HEK293 (cell line): Measurements from ENCODE around the gene STK11.

ENCODE experiments used
- HOXA7 ChIP-seq: sonication (generic); formaldehyde crosslinking; IDR thresholded peaks from 2 replicates; pipeline ENCODE4 v1.8.1; 2022; ENCODE audit warnings: missing genetic modification reagents, borderline replicate concordance
- KLF10 ChIP-seq: fragments of 450-650 bp; IDR thresholded peaks from 2 replicates; pipeline ENCODE4 v1.5.1; 2018; ENCODE audit warnings: missing biosample characterization, mild to moderate bottlenecking, missing genetic modification characterization
- MYNN ChIP-seq: fragments of 450-650 bp; formaldehyde crosslinking; IDR thresholded peaks from 2 replicates; pipeline ENCODE4 v1.5.1; 2016; ENCODE audit warnings: missing biosample characterization, missing genetic modification characterization, borderline replicate concordance
- REST ChIP-seq: fragments of 450-650 bp; formaldehyde crosslinking; IDR thresholded peaks from 2 replicates; pipeline ENCODE4 v1.5.1; 2016; ENCODE audit warnings: missing biosample characterization, missing genetic modification characterization
- ZBTB11 ChIP-seq: fragments of 450-650 bp; formaldehyde crosslinking; conservative IDR thresholded peaks from 2 replicates; pipeline ENCODE4 v1.5.1; 2016; ENCODE audit warnings: low read depth, missing biosample characterization, missing genetic modification characterization
- ZNF169 ChIP-seq: fragments of 450-650 bp; formaldehyde crosslinking; IDR thresholded peaks from 2 replicates; pipeline ENCODE4 v1.5.1; 2016; ENCODE audit warnings: missing biosample characterization, missing genetic modification characterization
- ZNF223 ChIP-seq: fragments of 450-650 bp; formaldehyde crosslinking; IDR thresholded peaks from 2 replicates; pipeline ENCODE4 v1.5.1; 2016; ENCODE audit warnings: missing biosample characterization, missing genetic modification characterization
- ZNF26 ChIP-seq: fragments of 450-650 bp; formaldehyde crosslinking; IDR thresholded peaks from 2 replicates; pipeline ENCODE4 v1.5.1; 2016; ENCODE audit warnings: missing biosample characterization, missing genetic modification characterization
- ZNF302 ChIP-seq: fragments of 450-650 bp; formaldehyde crosslinking; IDR thresholded peaks from 2 replicates; pipeline ENCODE4 v1.5.1; 2016; ENCODE audit warnings: missing biosample characterization, missing genetic modification characterization, low read depth
- ZNF335 ChIP-seq: fragments of 450-650 bp; formaldehyde crosslinking; conservative IDR thresholded peaks from 2 replicates; pipeline ENCODE4 v1.5.1; 2016; ENCODE audit warnings: missing biosample characterization, missing genetic modification characterization
- ZNF354C ChIP-seq: fragments of 450-650 bp; formaldehyde crosslinking; IDR thresholded peaks from 2 replicates; pipeline ENCODE4 v1.5.1; 2016; ENCODE audit warnings: missing biosample characterization, missing genetic modification characterization, low read depth, borderline replicate concordance
- ZNF37A ChIP-seq: fragments of 450-650 bp; IDR thresholded peaks from 2 replicates; pipeline ENCODE4 v1.5.1; 2018; ENCODE audit warnings: missing biosample characterization, missing genetic modification characterization
- ZNF426 ChIP-seq: fragments of 450-650 bp; formaldehyde crosslinking; IDR thresholded peaks from 2 replicates; pipeline ENCODE4 v1.5.1; 2017; ENCODE audit warnings: missing biosample characterization, missing genetic modification characterization, mild to moderate bottlenecking, inconsistent platforms, moderate library complexity
- ZNF521 ChIP-seq: fragments of 450-650 bp; formaldehyde crosslinking; IDR thresholded peaks from 2 replicates; pipeline ENCODE4 v1.5.1; 2017; ENCODE audit warnings: missing biosample characterization, mild to moderate bottlenecking, missing genetic modification characterization
- ZNF580 ChIP-seq: fragments of 450-650 bp; formaldehyde crosslinking; IDR thresholded peaks from 2 replicates; pipeline ENCODE4 v1.5.1; 2016; ENCODE audit warnings: missing biosample characterization, missing genetic modification characterization
- ZNF768 ChIP-seq: fragments of 450-650 bp; formaldehyde crosslinking; IDR thresholded peaks from 2 replicates; pipeline ENCODE4 v1.5.1; 2018; ENCODE audit warnings: missing biosample characterization, mild to moderate bottlenecking, missing genetic modification characterization
- ZNF777 ChIP-seq: fragments of 450-650 bp; formaldehyde crosslinking; IDR thresholded peaks from 2 replicates; pipeline ENCODE4 v1.5.1; 2017; ENCODE audit warnings: missing biosample characterization, missing genetic modification characterization, borderline replicate concordance
- ZNF792 ChIP-seq: fragments of 450-650 bp; formaldehyde crosslinking; IDR thresholded peaks from 2 replicates; pipeline ENCODE4 v1.5.1; 2016; ENCODE audit warnings: missing biosample characterization, missing genetic modification characterization
- TF ChIP-seq, protein P1 (sequence below): fragments of 450-650 bp; formaldehyde crosslinking; IDR thresholded peaks from 2 replicates; pipeline ENCODE4 v1.5.1; 2016; ENCODE audit warnings: missing biosample characterization, missing genetic modification characterization
- TF ChIP-seq, protein P2 (sequence below): IDR thresholded peaks from 2 replicates; pipeline ENCODE4 v1.6.1; 2011; ENCODE audit warnings: mild to moderate bottlenecking, low read depth, low read length, borderline replicate concordance
- TF ChIP-seq, protein P3 (sequence below): fragments of 450-650 bp; formaldehyde crosslinking; IDR thresholded peaks from 2 replicates; pipeline ENCODE4 v1.5.1; 2016; ENCODE audit warnings: missing biosample characterization, missing genetic modification characterization
- TF ChIP-seq, protein P4 (sequence below): fragments of 450-650 bp; formaldehyde crosslinking; IDR thresholded peaks from 2 replicates; pipeline ENCODE4 v1.5.1; 2016; ENCODE audit warnings: missing biosample characterization, missing genetic modification characterization, low read depth

The STK11 gene

DNA sequence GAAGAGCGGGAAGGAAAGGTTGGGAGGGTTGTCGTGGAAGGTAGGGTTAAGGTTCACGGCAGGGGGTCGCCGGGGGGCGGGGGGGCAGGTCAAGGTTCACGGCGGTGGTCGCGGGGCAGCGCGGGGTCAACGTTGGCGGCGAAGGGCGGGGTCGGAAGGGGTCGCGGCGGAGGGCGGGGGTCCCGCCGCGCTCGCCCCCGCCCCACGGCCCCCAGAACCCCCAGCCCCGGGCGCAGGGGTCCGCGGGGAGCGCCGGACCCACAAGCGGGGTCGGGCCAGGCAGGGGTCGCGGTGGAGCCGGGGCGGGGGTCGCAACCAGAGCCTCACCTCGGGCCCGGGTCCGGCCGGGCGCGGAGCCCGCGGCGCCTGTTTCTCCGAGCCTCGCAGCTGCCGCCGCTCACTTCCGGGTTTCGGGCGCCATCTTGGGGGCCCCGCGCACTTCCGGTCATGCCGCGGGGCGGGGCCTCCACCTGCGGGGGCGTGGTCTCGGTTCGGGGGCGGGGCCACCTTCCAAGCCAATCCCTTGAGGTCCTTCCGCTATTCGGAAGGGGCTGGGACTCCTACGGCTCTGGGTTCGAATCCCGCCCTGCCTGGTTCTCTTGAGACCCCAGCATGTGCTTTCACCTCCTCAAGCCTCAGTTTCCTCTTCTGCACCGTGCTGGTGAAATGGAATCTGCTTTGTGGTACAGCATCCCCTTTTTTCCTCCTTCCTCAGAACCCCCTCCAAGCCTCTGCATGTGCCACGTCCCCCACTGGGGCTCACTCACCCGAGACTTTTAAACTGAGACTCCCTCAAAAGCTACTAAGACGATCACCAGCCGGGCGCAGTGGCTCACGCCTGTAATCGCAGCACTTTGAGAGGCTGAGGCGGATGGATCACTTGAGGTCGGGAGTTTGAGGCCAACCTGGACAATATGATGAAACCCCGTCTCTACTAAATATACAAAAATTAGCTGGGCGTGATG, 31.5 kb upstream of the STK11 start, which contains the start of gene SBNO2 (continued):
- TF ChIP-seq ZNF26 (no peak), ZNF302 (no peak), ZNF521 (tag by site-specific recombination) (no peak), HOXA7 (CRISPR knock-in tag) (no peak), ZNF792 (tag by site-specific recombination) (no peak), ZNF426 (tag by site-specific recombination) (no peak), ZNF777 (tag by site-specific recombination) (no peak), MYNN (tag by site-specific recombination) (no peak), ZBTB11 (peak; percentile 56), ZNF37A (no peak), ZNF768 (tag by site-specific recombination) (no peak), ZNF354C (tag by site-specific recombination) (no peak), ZNF335 (tag by site-specific recombination) (peak; percentile 16), REST (tag by site-specific recombination) (no peak), ZNF580 (tag by site-specific recombination) (peak; percentile 73), KLF10 (tag by site-specific recombination) (peak; percentile 63), ZNF223 (no peak), ZNF169 (tag by site-specific recombination) (no peak)
- TF ChIP-seq, protein P1, sequence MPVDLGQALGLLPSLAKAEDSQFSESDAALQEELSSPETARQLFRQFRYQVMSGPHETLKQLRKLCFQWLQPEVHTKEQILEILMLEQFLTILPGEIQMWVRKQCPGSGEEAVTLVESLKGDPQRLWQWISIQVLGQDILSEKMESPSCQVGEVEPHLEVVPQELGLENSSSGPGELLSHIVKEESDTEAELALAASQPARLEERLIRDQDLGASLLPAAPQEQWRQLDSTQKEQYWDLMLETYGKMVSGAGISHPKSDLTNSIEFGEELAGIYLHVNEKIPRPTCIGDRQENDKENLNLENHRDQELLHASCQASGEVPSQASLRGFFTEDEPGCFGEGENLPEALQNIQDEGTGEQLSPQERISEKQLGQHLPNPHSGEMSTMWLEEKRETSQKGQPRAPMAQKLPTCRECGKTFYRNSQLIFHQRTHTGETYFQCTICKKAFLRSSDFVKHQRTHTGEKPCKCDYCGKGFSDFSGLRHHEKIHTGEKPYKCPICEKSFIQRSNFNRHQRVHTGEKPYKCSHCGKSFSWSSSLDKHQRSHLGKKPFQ (tag by site-specific recombination): no peak
- TF ChIP-seq, protein P2, sequence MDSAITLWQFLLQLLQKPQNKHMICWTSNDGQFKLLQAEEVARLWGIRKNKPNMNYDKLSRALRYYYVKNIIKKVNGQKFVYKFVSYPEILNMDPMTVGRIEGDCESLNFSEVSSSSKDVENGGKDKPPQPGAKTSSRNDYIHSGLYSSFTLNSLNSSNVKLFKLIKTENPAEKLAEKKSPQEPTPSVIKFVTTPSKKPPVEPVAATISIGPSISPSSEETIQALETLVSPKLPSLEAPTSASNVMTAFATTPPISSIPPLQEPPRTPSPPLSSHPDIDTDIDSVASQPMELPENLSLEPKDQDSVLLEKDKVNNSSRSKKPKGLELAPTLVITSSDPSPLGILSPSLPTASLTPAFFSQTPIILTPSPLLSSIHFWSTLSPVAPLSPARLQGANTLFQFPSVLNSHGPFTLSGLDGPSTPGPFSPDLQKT: no peak
- TF ChIP-seq, protein P3, sequence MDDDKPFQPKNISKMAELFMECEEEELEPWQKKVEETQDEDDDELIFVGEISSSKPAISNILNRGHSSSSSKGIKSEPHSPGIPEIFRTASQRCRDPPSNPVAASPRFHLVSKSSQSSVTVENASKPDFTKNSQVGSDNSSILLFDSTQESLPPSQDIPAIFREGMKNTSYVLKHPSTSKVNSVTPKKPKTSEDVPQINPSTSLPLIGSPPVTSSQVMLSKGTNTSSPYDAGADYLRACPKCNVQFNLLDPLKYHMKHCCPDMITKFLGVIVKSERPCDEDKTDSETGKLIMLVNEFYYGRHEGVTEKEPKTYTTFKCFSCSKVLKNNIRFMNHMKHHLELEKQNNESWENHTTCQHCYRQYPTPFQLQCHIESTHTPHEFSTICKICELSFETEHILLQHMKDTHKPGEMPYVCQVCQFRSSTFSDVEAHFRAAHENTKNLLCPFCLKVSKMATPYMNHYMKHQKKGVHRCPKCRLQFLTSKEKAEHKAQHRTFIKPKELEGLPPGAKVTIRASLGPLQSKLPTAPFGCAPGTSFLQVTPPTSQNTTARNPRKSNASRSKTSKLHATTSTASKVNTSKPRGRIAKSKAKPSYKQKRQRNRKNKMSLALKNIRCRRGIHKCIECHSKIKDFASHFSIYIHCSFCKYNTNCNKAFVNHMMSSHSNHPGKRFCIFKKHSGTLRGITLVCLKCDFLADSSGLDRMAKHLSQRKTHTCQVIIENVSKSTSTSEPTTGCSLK: no peak
- TF ChIP-seq, protein P4, sequence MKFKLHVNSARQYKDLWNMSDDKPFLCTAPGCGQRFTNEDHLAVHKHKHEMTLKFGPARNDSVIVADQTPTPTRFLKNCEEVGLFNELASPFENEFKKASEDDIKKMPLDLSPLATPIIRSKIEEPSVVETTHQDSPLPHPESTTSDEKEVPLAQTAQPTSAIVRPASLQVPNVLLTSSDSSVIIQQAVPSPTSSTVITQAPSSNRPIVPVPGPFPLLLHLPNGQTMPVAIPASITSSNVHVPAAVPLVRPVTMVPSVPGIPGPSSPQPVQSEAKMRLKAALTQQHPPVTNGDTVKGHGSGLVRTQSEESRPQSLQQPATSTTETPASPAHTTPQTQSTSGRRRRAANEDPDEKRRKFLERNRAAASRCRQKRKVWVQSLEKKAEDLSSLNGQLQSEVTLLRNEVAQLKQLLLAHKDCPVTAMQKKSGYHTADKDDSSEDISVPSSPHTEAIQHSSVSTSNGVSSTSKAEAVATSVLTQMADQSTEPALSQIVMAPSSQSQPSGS: no peak
